ENCODE measurements around the gene CHPF2.

Gene CHPF2

DNA sequence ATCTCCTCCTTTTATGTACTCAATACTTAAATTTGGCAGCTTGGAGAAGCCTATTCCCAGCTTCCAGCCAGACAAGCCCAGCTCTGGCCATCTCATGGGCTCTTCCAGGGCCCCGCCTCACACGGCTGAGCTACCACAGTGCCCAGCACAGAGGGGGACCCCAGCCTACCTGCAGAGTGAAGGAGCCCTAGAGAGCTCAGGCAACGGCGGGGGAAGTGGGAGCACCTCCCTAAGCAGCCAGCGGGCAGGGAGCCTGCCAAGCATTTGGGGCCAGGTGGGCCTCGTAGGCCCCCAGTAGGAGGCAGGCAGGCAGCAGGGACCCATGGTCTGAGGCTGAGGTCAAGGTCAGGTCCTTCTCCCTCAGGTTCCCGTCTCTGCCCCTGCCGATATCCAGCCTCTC is 45.3 kb downstream of the CHPF2 start:
- TF ChIP-seq CTCF (IDR thresholded peaks at IDR 0.05; ENCODE audit: low read depth, low read length): no peak
- H3K4me3 ChIP-seq (ENCODE audit: low read depth, low read length): no peak overlapping the region

DNA sequence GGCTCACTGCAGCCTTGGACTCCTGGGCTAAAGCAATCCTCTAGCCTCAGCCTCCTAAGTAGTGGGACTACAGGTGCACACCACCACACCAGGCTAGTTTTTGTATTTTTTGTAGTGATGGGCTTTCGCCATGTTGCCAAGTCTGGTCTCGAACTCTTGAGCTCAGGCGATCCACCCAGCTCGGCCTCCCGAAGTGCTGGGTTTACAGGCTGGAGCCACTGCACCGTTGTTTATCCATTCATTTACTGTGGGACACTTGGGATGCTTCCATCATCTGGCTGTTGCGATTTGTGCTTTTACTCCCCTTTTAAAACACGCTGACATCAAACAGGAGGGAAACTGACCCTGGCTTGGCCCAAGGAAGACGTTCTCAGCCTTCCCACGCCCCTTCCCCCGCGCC is 46.7 kb downstream of the CHPF2 start:
- H3K4me3 ChIP-seq (ENCODE audit: low read depth, low read length): no peak overlapping the region
- TF ChIP-seq CTCF (IDR thresholded peaks at IDR 0.05; ENCODE audit: low read depth, low read length): no peak

DNA sequence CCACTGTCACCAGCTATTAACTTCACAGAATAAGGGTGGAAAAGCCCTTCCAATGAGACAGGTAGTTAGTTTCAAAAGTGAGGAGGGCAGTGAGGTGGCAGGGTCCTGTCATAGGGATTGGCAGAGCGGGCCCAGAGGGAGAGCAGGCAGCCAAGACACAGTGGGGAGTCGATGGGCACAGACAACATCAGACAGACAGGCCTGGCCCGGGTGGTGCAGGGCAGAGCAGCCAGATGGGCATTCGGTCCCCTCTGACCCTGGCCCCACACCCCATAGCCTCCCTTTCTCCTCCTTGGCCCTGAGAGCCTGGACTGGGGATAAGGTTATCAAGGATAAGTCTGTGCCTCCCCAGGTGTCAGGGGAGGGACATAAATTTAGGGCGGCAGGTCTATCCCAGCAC is 47.6 kb downstream of the CHPF2 start:
- no peak for TF ChIP-seq CTCF (IDR thresholded peaks at IDR 0.05; ENCODE audit: low read depth, low read length)
- H3K4me3 ChIP-seq (ENCODE audit: low read depth, low read length): no peak overlapping the region

DNA sequence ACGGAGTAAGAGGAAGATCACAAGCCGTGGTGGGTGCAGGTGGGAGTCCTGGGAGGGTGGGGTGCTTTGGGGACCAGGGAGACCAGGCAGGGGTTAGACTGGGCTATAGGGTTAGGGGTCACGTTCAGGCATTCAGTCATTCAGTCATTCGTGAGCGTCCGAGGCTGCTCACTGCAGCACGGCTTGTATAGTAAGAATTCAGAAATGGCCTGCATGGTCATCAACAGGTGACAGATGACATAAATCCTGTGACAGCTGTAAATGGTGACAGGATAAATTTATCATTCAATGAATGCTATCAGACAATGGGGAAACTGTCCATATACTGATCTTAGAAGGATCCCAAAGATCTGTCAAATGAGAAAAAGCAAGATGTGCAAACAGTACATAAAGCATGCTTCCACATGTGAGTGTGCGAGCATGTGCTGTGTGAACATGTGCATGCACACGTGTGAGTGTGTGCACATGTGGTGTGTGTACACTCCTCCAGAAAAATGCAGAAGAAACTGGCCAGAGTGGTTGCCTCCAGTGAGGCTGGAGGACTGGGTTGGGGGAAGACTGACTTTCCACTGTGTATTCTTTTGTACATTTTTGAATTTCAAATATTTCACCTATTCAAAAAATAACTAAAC is 48.2 kb downstream of the CHPF2 start:
- no peak overlapping the region for H3K4me3 ChIP-seq (ENCODE audit: low read depth, low read length)
- no peak for TF ChIP-seq CTCF (IDR thresholded peaks at IDR 0.05; ENCODE audit: low read depth, low read length)

DNA sequence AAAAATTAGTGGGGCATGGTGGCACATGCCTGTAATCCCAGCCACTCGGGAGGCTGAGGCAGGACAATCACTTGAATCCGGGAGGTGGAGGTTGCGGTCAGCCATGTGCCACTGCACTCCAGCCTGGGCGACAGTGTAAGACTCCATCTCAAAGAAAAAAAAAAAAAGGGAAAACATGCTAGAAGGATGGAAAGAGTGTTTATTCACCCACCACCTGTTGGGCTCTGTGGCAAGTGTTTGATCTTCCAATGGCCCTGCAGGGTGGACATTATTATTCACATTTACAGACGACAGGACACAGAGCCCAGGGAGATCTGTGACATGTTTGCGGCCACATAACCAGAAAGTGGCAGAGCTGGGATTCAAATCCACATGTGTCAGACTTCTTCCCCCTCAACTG is 49.4 kb downstream of the CHPF2 start:
- no peak overlapping the region for H3K4me3 ChIP-seq (ENCODE audit: low read depth, low read length)
- TF ChIP-seq CTCF (IDR thresholded peaks at IDR 0.05; ENCODE audit: low read depth, low read length): no peak

GRCh38 chr7:151282111-151282510 is 49.8 kb downstream of the CHPF2 start:
- H3K4me3 ChIP-seq (ENCODE audit: low read depth, low read length): no peak overlapping the region
- no peak for TF ChIP-seq CTCF (IDR thresholded peaks at IDR 0.05; ENCODE audit: low read depth, low read length)

DNA sequence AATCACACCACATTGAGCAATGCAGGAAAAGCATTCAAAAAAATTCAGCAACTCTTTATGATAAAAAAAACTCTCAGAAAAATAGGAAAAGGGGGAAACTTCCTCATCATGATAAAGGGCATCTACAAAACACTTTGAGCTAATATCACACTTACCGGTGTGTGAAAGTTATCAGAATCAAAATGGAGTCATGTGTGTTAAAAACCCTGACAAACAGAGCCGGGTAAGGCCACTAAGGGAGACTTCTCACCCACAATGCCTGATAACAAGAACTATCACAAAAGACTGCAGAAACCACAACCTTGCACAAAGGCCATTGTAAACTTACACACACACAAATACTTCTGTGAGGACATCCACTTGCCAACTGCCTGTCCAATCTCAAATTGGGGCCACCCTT is 51.0 kb downstream of the CHPF2 start:
- TF ChIP-seq CTCF (IDR thresholded peaks at IDR 0.05; ENCODE audit: low read depth, low read length): no peak
- H3K4me3 ChIP-seq (ENCODE audit: low read depth, low read length): no peak overlapping the region

All from WI38 (cell line).